Osteocyte (in vitro differentiated cells): Measurements from ENCODE around the gene ZBP1. TPM values are rescaled to one million over a fixed set of nuclear protein-coding genes. Genes with fewer than 3 reads are reported as not detected.

Experiments used
- DNase-seq: peaks from one replicate; pipeline ENCODE4 v3.0.0; 2021; ENCODE audit warnings: mixed read lengths; ENCODE audit not compliant: unreplicated experiment; ENCODE audit errors: extremely low spot score
- H3K27ac Mint-ChIP-seq: one replicate; pipeline ENCODE4 v1.8.0; 2021; ENCODE audit warnings: mild to moderate bottlenecking, mixed read lengths; ENCODE audit not compliant: unreplicated experiment
- H3K27me3 Mint-ChIP-seq: one replicate; pipeline ENCODE4 v1.8.0; 2021; ENCODE audit warnings: mixed read lengths; ENCODE audit not compliant: unreplicated experiment
- H3K36me3 Mint-ChIP-seq: one replicate; pipeline ENCODE4 v1.8.0; 2021; ENCODE audit warnings: mixed read lengths; ENCODE audit not compliant: unreplicated experiment
- H3K4me1 Mint-ChIP-seq: one replicate; pipeline ENCODE4 v1.8.0; 2021; ENCODE audit warnings: mixed read lengths; ENCODE audit not compliant: unreplicated experiment
- H3K4me3 Mint-ChIP-seq: one replicate; pipeline ENCODE4 v1.8.0; 2021; ENCODE audit warnings: mild to moderate bottlenecking, moderate library complexity, mixed read lengths; ENCODE audit not compliant: unreplicated experiment
- H3K9me3 Mint-ChIP-seq: one replicate; pipeline ENCODE4 v1.8.0; 2021; ENCODE audit warnings: mixed read lengths; ENCODE audit not compliant: unreplicated experiment
- total RNA-seq: library from RNA; stranded (reverse); gene quantifications from 2 replicates; pipeline ENCODE4 v1.2.1, GENCODE V29; 2021
- TF ChIP-seq, protein P1 (sequence below): fragments of 200-600 bp; sonication (generic); IDR thresholded peaks from 2 replicates; pipeline ENCODE4 v1.5.0; 2021; ENCODE audit warnings: antibody characterized with exemption, mild to moderate bottlenecking, moderate library complexity

ZBP1 gene
- total RNA-seq, 1 donor from 2014 or later, result not detected

GRCh38 chr20:57622579-57623381 lies 2.6 kb upstream of the ZBP1 start:
- TF ChIP-seq, protein P1, sequence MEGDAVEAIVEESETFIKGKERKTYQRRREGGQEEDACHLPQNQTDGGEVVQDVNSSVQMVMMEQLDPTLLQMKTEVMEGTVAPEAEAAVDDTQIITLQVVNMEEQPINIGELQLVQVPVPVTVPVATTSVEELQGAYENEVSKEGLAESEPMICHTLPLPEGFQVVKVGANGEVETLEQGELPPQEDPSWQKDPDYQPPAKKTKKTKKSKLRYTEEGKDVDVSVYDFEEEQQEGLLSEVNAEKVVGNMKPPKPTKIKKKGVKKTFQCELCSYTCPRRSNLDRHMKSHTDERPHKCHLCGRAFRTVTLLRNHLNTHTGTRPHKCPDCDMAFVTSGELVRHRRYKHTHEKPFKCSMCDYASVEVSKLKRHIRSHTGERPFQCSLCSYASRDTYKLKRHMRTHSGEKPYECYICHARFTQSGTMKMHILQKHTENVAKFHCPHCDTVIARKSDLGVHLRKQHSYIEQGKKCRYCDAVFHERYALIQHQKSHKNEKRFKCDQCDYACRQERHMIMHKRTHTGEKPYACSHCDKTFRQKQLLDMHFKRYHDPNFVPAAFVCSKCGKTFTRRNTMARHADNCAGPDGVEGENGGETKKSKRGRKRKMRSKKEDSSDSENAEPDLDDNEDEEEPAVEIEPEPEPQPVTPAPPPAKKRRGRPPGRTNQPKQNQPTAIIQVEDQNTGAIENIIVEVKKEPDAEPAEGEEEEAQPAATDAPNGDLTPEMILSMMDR, result peak; percentile 62
- H3K4me3 Mint-ChIP-seq, result no peak overlapping the region
- DNase-seq, result peak; percentile 85

GRCh38 chr20:57622201-57622570 lies 2.0 kb upstream of the ZBP1 start:
- Mint-ChIP-seq H3K27ac (no peak overlapping the region), H3K4me1 (no peaks in the 10 kb centered on the region), H3K4me3 (no peak overlapping the region), H3K27me3 (peaks cover 24% of the 10 kb centered on the region), H3K36me3 (no peaks in the 10 kb centered on the region), H3K9me3 (no peaks in the 10 kb centered on the region)
- TF ChIP-seq, protein P1, result no peak
- DNase-seq, result no peak

More at GRCh38 chr20:57622579-57623381, 2.6 kb upstream of the ZBP1 start:
- Mint-ChIP-seq H3K36me3 (no peaks in the 10 kb centered on the region), H3K4me1 (no peaks in the 10 kb centered on the region), H3K27ac (no peak overlapping the region), H3K27me3 (peaks cover 18% of the 10 kb centered on the region), H3K9me3 (no peaks in the 10 kb centered on the region)

GRCh38 chr20:57621421-57622200 lies 1.4 kb upstream of the ZBP1 start:
- H3K36me3 Mint-ChIP-seq, result no peaks in the 10 kb centered on the region
- H3K9me3 Mint-ChIP-seq, result no peaks in the 10 kb centered on the region
- H3K4me1 Mint-ChIP-seq, result no peaks in the 10 kb centered on the region
- TF ChIP-seq, protein P1, result no peak
- DNase-seq, result no peak
- H3K27ac Mint-ChIP-seq, result no peak overlapping the region
- no peak overlapping the region for H3K4me3 Mint-ChIP-seq
- H3K27me3 Mint-ChIP-seq, result peaks cover 29% of the 10 kb centered on the region

DNA sequence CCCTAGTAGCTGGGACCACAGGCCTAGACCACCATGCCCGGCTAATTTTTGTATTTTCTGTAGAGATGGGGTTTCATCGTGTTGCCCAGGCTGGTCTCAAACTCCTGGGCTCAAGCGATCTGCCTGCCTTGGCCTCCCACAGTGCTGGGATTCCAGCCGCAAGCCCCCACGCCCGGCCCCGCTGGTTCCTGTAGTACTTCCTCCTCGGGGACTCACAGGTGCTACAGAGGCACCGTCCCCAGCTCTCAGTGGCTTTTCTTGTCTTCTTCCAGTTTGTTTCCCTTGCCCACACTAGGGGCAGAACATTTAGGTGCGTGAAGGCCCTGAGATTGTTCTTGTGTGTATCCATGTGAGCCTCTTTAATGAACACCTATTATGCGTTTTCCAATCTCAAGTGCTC lies 773 bp upstream of the ZBP1 start:
- DNase-seq, result no peak
- TF ChIP-seq, protein P1, result no peak
- Mint-ChIP-seq H3K27me3 (peaks cover 31% of the 10 kb centered on the region), H3K36me3 (no peaks in the 10 kb centered on the region), H3K27ac (no peak overlapping the region), H3K9me3 (no peaks in the 10 kb centered on the region), H3K4me3 (no peak overlapping the region), H3K4me1 (no peaks in the 10 kb centered on the region)
